Panc1 (cell line): ENCODE results near the gene PYGM.
A peak's percentile ranks its signal among the peaks of the same experiment; 100 is the strongest.

Experiments
- CTCF ChIP-seq: fragments of 450-650 bp; IDR thresholded peaks from 2 replicates; pipeline ENCODE4 v1.5.1; 2017; ENCODE audit warnings: mild to moderate bottlenecking
- POLR2AphosphoS5 ChIP-seq: IDR thresholded peaks from 2 replicates; pipeline ENCODE4 v1.6.1; 2012; ENCODE audit warnings: mild to moderate bottlenecking, low read depth, low read length, moderate library complexity

GRCh38 chr11:64765291-64765850 lies 5.6 kb upstream of the PYGM start:
- TF ChIP-seq CTCF (0 out of 2 replicates have a peak, but pooled peaks have one; percentile 46), POLR2AphosphoS5 (peak; percentile 33; the same call in 1 of the 2 replicates)
